Measurements from ENCODE around the gene ARHGAP12. TPM values are rescaled to one million over a fixed set of nuclear protein-coding genes. Genes with fewer than 3 reads are reported as not detected.
A peak's percentile ranks its signal among the peaks of the same experiment; 100 is the strongest.

The ARHGAP12 gene
- total and polyA plus RNA-seq, 10 donors, result 20.5 to 69.7 (median 46.9) TPM

DNA sequence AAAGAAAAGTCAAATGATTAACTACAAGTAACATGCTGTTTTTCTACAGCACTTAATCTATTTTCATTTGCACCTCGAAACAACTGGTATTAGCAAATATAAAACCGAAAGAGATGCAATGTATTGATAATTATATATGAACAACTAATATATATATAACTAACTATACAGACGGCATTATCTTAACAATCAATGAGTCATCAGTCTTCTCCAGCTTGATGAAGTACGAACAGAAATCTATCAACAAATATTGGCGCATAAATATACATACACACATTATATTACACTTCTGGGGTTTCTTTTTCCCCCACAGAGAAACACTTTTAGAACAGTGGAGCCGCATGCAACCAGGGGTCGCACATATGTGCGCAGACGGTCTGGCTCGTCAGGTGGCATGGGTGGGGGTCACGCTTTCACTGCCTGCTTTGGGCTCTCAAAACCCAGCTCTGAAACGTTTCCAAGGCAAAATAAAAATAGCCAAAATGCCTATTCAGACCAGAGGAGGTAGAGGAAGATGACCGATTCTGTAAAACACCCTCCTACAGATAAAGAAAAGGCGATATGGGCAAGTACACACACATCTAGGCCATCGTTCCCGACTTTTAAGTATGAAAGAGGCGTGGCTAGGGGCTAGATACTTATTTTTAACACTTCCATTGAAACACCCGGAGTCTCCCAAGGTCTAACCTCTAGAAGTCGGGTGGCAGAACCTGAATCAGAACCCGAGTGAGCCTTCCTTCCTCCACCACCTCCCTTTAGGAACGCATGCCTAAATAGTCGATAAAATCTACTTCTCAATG, 1.7 kb downstream of the ARHGAP12 start:
- no peaks in the 10 kb centered on the region for H3K36me3 ChIP-seq
- WGBS, 5 donors, result 40 to 55% (median 43%) methylated on average over 22 of the region's 22 CpGs
- H3K4me3 ChIP-seq, result peak overlapping the region; percentile 81 to 96 (median 92)
- H3K9me3 ChIP-seq, result no peaks in the 10 kb centered on the region
- peaks cover 22 to 82% (median 62%) of the 10 kb centered on the region in 6 donors for H3K4me1 ChIP-seq
- intact Hi-C loops (cut with DNase I; ENCODE audit: low total_unique reads), result no loop called here
- TF ChIP-seq CTCF (IDR thresholded peaks at IDR 0.05 in 8 of 11, conservative IDR thresholded peaks at IDR 0.05 in 3 of 11), result no peak
- no peak for TF ChIP-seq POLR2A (IDR thresholded peaks at IDR 0.05)
- no peak for TF ChIP-seq POLR2AphosphoS5 (IDR thresholded peaks at IDR 0.05)
- no peak for DNase-seq
- H3K27me3 ChIP-seq (replicated peaks in 1 of 7), result no peaks in the 10 kb centered on the region
- peak overlapping the region; percentile 93 to 97 (median 96) for H3K27ac ChIP-seq

GRCh38 chr10:31926160-31926559, 2.5 kb downstream of the ARHGAP12 start:
- no peaks in the 10 kb centered on the region for H3K9me3 ChIP-seq
- WGBS, 5 donors, result 35 to 65% (median 44%) methylated on average over 5 of the region's 5 CpGs
- intact Hi-C loops (cut with DNase I; ENCODE audit: low total_unique reads), result no loop called here
- no peaks in the 10 kb centered on the region for H3K36me3 ChIP-seq
- TF ChIP-seq CTCF (IDR thresholded peaks at IDR 0.05 in 8 of 11, conservative IDR thresholded peaks at IDR 0.05 in 3 of 11) (no peak), POLR2A (IDR thresholded peaks at IDR 0.05) (no peak), POLR2AphosphoS5 (IDR thresholded peaks at IDR 0.05) (no peak)
- H3K27ac ChIP-seq, result peak overlapping the region in 6 of 8 donors; percentile 5 to 97 (median 96)
- H3K27me3 ChIP-seq (replicated peaks in 1 of 7), result no peaks in the 10 kb centered on the region
- DNase-seq, result no peak
- peaks cover 28 to 87% (median 69%) of the 10 kb centered on the region in 6 donors for H3K4me1 ChIP-seq
- H3K4me3 ChIP-seq, result peak overlapping the region in 3 of 8 donors; percentile 91 to 96 (median 95)

- intact Hi-C loops (cut with DNase I; ENCODE audit: low total_unique reads), result no loop called here
- H3K36me3 ChIP-seq, result no peaks in the 10 kb centered on the region
- peaks cover 27 to 87% (median 68%) of the 10 kb centered on the region in 6 donors for H3K4me1 ChIP-seq
- H3K27ac ChIP-seq, result peak overlapping the region in 5 of 8 donors; percentile 22 to 97 (median 51)
- no peaks in the 10 kb centered on the region for H3K9me3 ChIP-seq
- WGBS, 5 donors, result 56 to 72% (median 59%) methylated on average over 3 of the region's 3 CpGs
- no peak for DNase-seq
- H3K27me3 ChIP-seq (replicated peaks in 1 of 7), result no peaks in the 10 kb centered on the region
- TF ChIP-seq CTCF (IDR thresholded peaks at IDR 0.05 in 8 of 11, conservative IDR thresholded peaks at IDR 0.05 in 3 of 11), result no peak
- TF ChIP-seq POLR2AphosphoS5 (IDR thresholded peaks at IDR 0.05), result no peak
- no peak for TF ChIP-seq POLR2A (IDR thresholded peaks at IDR 0.05)
- H3K4me3 ChIP-seq, result no peak overlapping the region
These were observed 3.8 kb downstream of the ARHGAP12 start for GRCh38 chr10:31924833-31925232.

DNA sequence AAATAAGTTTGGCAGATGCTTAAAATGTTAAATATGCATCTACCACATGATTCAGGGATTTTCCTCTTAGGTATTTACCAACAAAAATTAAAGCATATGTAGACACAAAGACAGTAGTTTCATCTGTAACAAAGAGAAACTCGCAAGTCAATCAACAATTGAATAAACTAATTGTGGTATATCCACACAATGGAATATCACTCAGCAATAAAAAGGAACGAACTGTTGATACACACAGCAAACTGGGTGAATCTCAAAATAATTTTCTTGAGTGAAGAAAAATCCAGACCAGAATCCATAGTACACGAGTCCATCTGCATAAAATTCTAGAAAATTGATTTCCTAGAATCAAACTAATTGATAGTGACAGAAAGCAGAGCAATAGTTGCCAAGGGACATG, 5.2 kb downstream of the ARHGAP12 start:
- Histone ChIP-seq H3K27ac (no peak overlapping the region), H3K4me1 (peaks cover 31 to 94% (median 77%) of the 10 kb centered on the region in 6 donors), H3K27me3 (replicated peaks in 1 of 7) (no peaks in the 10 kb centered on the region), H3K4me3 (no peak overlapping the region), H3K9me3 (no peaks in the 10 kb centered on the region), H3K36me3 (no peaks in the 10 kb centered on the region)
- TF ChIP-seq POLR2A (IDR thresholded peaks at IDR 0.05), result no peak
- no peak for TF ChIP-seq CTCF (IDR thresholded peaks at IDR 0.05 in 8 of 11, conservative IDR thresholded peaks at IDR 0.05 in 3 of 11)
- TF ChIP-seq POLR2AphosphoS5 (IDR thresholded peaks at IDR 0.05), result no peak
- 96 to 98% (median 97%) methylated on average over 3 of the region's 3 CpGs for WGBS, 5 donors
- DNase-seq, result no peak
- intact Hi-C loops (cut with DNase I; ENCODE audit: low total_unique reads), result no loop called here

All from spleen (tissue), 11 donors.